Measurements from ENCODE around the gene PRAMEF1.

- TF ChIP-seq CTCF (IDR thresholded peaks at IDR 0.05) (no peak), POLR2A (IDR thresholded peaks at IDR 0.05) (no peak)
These were observed 27.2 kb upstream of the PRAMEF1 start for GRCh38 chr1:12764016-12764415.

Data from esophagus squamous epithelium (tissue), 4 donors.